Suprapubic skin (tissue), 4 donors: ENCODE results near the gene NEURL1. TPM values are rescaled to one million over a fixed set of nuclear protein-coding genes. Genes with fewer than 3 reads are reported as not detected.

Source experiments
- DNase-seq, 2 donors: peaks; one replicate each; pipeline ENCODE4 v3.0.0-alpha.2; 2019; ENCODE audit warnings: low spot score in 2 of 2
- H3K27ac ChIP-seq: fragments of 200-600 bp; sonication (generic); one replicate; pipeline ENCODE4 v1.5.1; 2019
- H3K27me3 ChIP-seq: fragments of 200-600 bp; sonication (generic); one replicate; pipeline ENCODE4 v1.5.1; 2019
- H3K36me3 ChIP-seq: fragments of 200-600 bp; sonication (generic); one replicate; pipeline ENCODE4 v1.5.1; 2019
- H3K4me1 ChIP-seq: fragments of 200-600 bp; sonication (generic); one replicate; pipeline ENCODE4 v1.5.1; 2019
- H3K4me3 ChIP-seq: fragments of 200-600 bp; sonication (generic); one replicate; pipeline ENCODE4 v1.5.1; 2019; ENCODE audit warnings: mild to moderate bottlenecking
- H3K9me3 ChIP-seq: fragments of 200-600 bp; sonication (generic); one replicate; pipeline ENCODE4 v1.5.1; 2019
- CTCF ChIP-seq, 2 donors: fragments of 200-600 bp in 1 of 2; fragments of 450-650 bp in 1 of 2; sonication (generic) in 1 of 2; IDR thresholded peaks; one replicate each; pipeline ENCODE4 v1.5.1; 2016 to 2019; ENCODE audit warnings: antibody characterized with exemption in 2 of 2, mild to moderate bottlenecking in 1 of 2, moderate library complexity in 1 of 2
- EP300 ChIP-seq: sonication (generic); formaldehyde crosslinking; IDR thresholded peaks from one replicate; pipeline ENCODE4 v1.6.1; 2017; ENCODE audit warnings: antibody characterized with exemption
- POLR2A ChIP-seq, 2 donors: fragments of 450-650 bp; IDR thresholded peaks; one replicate each; pipeline ENCODE4 v1.6.1; 2017; ENCODE audit warnings: antibody characterized with exemption in 2 of 2, mild to moderate bottlenecking in 2 of 2, moderate library complexity in 2 of 2
- POLR2AphosphoS5 ChIP-seq, 3 donors: sonication (generic); formaldehyde crosslinking; IDR thresholded peaks; one replicate each; pipeline ENCODE4 v1.6.1; 2017; ENCODE audit warnings: antibody characterized with exemption in 3 of 3
- WGBS: methylation state at CpG from one replicate; pipeline ENCODE4 v1.1.5; 2018; 5-methylcytosine and 5-hydroxymethylcytosine counted together
- total RNA-seq, 4 donors: library from RNA; depleted of rRNA; stranded (reverse); fragments of >200 nt; gene quantifications; one replicate each; pipeline ENCODE4 v1.1.0, GENCODE V29; 2016

The NEURL1 gene
- total RNA-seq, 4 donors from 2014 or later = 0.18 to 0.30 TPM; not detected in 2

DNA sequence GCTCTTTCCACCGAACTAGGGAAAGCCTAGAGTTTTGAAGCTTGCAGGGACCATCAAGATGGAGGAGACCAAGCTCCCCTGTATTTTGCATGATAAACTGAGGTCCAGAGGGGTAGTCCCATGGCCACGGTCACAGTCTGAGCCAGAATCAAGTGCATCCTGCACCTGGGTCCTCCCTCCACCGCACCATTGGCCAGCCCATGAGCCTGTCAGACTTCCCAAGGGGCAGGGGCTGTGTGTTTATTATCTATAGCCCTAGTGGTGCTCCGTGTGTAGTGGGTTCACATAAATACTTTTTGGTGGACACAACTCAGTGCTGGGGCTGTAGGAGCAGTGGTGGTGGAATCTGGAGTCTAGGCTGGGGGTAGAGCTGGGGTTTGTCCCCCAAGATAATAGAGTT, 18.1 kb upstream of the NEURL1 start:
- peaks cover 14% of the 10 kb centered on the region for H3K4me1 ChIP-seq

DNA sequence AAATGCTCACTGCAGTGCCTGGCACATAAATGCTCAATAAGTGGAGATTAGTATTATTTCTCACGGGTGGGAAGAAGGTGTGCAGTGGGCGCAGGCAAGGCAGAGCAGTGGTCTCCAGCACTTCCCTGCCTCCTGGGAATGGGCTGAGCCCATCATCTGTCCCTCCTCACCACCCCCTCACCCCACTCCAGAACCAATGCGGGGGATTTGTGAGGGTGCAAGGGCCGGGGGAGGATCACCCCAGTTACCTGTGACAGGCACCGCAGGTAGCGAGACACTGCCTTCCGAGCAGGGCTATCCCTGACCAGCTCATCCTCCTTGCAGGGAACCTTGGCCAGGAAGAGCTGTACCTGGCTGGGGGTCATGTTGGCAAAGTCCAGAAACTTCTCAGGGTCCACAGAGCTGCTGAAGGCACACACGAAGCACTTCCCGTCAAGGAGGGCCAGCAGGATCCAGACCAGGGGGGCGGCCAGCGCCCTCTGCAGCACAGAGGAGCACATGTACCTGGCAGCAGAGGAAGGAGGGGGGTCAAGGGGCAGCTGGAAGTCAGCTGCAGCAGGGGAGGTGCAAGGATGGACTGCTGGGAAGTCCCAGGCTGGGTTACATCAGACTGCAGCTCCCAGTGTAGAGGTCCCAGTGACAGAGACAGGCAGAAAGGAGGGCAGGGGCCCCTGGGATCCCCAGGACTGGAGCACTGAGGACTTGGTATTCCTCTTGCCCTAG, 17.3 kb upstream of the NEURL1 start:
- Histone ChIP-seq H3K27me3 (no peaks in the 10 kb centered on the region), H3K36me3 (no peaks in the 10 kb centered on the region), H3K4me1 (peaks cover 20% of the 10 kb centered on the region), H3K27ac (no peak overlapping the region), H3K4me3 (no peak overlapping the region), H3K9me3 (no peaks in the 10 kb centered on the region)
- no peak for DNase-seq
- TF ChIP-seq POLR2A (IDR thresholded peaks at IDR 0.05) (no peak), CTCF (IDR thresholded peaks at IDR 0.05) (no peak), EP300 (no peak), POLR2AphosphoS5 (IDR thresholded peaks at IDR 0.05) (no peak)
- WGBS = 58% methylated on average over 8 of the region's 11 CpGs

More for the DNA sequence above, 18.1 kb upstream of the NEURL1 start:
- Histone ChIP-seq H3K36me3 (no peaks in the 10 kb centered on the region), H3K27ac (no peak overlapping the region), H3K4me3 (no peak overlapping the region), H3K27me3 (no peaks in the 10 kb centered on the region), H3K9me3 (no peaks in the 10 kb centered on the region)
- WGBS = 80% methylated on average over 2 of the region's 4 CpGs
- TF ChIP-seq POLR2A (IDR thresholded peaks at IDR 0.05) = no peak
- TF ChIP-seq EP300 = no peak
- no peak for TF ChIP-seq CTCF (IDR thresholded peaks at IDR 0.05)
- no peak for TF ChIP-seq POLR2AphosphoS5 (IDR thresholded peaks at IDR 0.05)
- no peak for DNase-seq

DNA sequence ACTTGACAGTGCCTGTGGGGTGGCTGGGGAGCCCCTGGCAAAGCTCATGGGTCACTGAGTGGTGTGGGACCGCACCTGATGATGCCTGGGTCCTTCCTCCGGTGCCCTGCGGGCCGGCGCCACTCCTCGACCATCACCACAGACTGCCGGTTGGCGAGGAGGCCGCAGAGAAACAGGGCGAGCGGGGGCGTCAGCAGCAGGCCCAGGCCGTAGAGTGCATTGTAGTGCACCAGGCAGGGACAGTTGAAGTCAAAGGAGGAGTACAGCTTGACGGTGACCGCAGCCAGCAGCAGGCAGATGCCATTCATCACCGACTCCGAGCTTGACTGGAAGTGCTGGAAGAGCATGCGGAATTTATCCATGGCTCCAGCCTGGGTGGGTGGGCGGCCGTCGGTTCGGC, 14.8 kb upstream of the NEURL1 start:
- TF ChIP-seq CTCF (IDR thresholded peaks at IDR 0.05) (no peak), POLR2A (IDR thresholded peaks at IDR 0.05) (no peak), POLR2AphosphoS5 (IDR thresholded peaks at IDR 0.05) (no peak), EP300 (no peak)
- WGBS = 82% methylated on average over 19 of the region's 22 CpGs

DNA sequence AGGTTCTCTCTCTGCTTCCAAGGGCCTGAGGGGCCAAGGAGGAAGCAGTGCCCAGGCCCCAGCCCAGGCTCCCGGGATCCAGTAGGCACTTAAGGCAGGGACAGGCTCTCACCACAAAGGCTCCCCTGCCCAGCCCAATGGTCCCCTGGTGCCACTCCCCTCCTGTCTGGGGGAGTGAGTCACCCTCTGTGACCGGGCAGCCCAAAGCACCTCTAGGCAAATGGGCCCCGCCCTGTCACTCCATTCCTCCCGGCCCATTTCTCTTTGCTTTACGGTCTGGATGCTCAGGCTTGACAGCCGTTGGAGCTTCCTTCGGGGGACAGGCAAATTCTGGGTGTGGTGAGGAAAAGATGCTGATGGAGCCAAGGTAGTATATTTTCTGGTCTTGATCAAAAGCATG, 14.4 kb upstream of the NEURL1 start, which contains the start of gene CALHM3:
TSS of gene CALHM3 (minus strand) at position 106 of the 400 bp plus-strand sequence. CDS start 208 bp downstream, outside the sequence.
- Histone ChIP-seq H3K36me3 (no peaks in the 10 kb centered on the region), H3K27ac (no peak within 1 kb of the TSS), H3K27me3 (no peaks in the 10 kb centered on the region), H3K4me1 (peaks cover 17% of the 10 kb centered on the region), H3K4me3 (no peak within 1 kb of the TSS), H3K9me3 (no peaks in the 10 kb centered on the region)
- WGBS = no CpG with 5 or more reads among the region's 7 CpGs
- no peak for DNase-seq
- TF ChIP-seq POLR2A (IDR thresholded peaks at IDR 0.05) (no peak), CTCF (IDR thresholded peaks at IDR 0.05) (no peak), POLR2AphosphoS5 (IDR thresholded peaks at IDR 0.05) (no peak), EP300 (no peak)

More for the DNA sequence above, 14.8 kb upstream of the NEURL1 start:
- no peaks in the 10 kb centered on the region for H3K27me3 ChIP-seq
- no peak overlapping the region for H3K4me3 ChIP-seq
- DNase-seq = no peak
- H3K27ac ChIP-seq = no peak overlapping the region
- H3K9me3 ChIP-seq = no peaks in the 10 kb centered on the region
- no peaks in the 10 kb centered on the region for H3K36me3 ChIP-seq
- H3K4me1 ChIP-seq = peaks cover 17% of the 10 kb centered on the region

- H3K4me3 ChIP-seq = no peak overlapping the region
- no peaks in the 10 kb centered on the region for H3K27me3 ChIP-seq
- WGBS = 66% methylated on average over 4 of the region's 5 CpGs
- no peak for TF ChIP-seq CTCF (IDR thresholded peaks at IDR 0.05)
- TF ChIP-seq POLR2AphosphoS5 (IDR thresholded peaks at IDR 0.05) = no peak
- no peak for TF ChIP-seq EP300
- TF ChIP-seq POLR2A (IDR thresholded peaks at IDR 0.05) = no peak
- H3K9me3 ChIP-seq = no peaks in the 10 kb centered on the region
- peaks cover 19% of the 10 kb centered on the region for H3K4me1 ChIP-seq
- no peaks in the 10 kb centered on the region for H3K36me3 ChIP-seq
- DNase-seq = no peak
- no peak overlapping the region for H3K27ac ChIP-seq
Observed at GRCh38 chr10:103480521-103480920, 13.0 kb upstream of the NEURL1 start.
